ENCODE data around the gene PRCD.

Gene PRCD, protein sequence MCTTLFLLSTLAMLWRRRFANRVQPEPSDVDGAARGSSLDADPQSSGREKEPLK

DNA sequence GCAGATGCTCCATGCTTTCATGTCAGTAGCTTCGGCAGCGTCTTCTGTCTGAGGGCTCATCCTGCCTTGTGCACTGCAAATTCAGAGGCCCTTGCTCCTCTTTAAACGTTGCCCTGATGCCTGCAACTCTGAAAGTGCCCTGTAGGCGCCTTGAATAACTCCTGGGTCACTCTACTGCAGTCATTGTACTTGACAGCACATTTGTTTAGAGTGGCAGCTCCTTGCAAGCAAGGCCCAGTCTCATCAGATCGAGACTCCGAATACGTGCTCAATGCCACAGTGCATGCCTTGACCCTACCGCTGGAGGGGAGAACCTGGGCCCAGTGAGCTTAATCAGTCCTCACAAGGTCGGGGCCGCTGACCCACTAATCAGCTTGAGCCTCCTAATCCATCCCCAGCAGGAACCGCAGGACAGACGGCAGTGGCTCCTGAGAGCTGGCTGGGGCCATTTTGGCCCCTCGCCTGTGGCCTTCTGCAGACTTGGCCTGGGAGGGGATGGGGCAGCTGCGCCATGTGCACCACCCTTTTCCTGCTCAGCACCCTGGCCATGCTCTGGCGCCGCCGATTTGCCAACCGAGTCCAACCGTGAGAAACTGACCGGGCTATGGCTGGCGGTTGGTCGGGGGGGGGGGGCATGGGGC lies at the start of gene PRCD:
PRCD (plus strand) TSS at position 414 of the 641 bp plus-strand sequence; CDS start at position 512, 98 bp downstream.
- no peak for DNase-seq

DNA sequence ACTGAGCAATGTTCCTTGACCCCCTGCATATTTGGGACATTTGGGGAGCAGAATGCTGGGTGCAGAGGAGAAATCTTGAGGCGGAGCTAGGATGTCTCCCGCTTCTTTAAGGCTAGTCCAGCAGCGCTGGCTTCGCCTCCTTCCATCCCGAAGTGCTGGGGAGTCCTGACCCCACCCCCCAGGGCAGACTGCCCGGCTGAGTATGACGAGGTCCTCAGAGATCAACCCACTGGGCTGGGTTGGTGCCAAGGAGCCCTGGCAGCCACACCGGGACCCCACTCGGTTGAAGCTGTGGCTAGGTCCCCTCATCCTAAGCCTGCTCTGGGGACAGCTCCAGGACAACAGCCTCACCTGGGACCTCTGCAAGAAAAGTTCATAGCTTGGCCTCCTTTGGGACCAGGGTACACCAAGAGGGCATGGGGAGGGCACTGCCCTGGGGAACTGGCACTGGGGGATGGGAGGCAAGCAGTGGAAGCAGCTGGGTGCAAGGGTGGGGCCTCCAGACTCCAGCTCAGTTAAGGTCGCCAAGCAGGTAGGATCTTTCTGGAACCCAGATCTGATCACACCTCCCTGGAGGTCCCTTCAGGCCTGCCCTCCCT lies 49.6 kb upstream of the PRCD start:
- intact Hi-C loops (cut with DNase I), result no loop called here
- DNase-seq, result no peak

More for the DNA sequence above, at the start of gene PRCD:
- intact Hi-C loops (cut with DNase I), result no loop called here

GRCh38 chr17:76491271-76492122 lies 48.3 kb upstream of the PRCD start:
- no peak for DNase-seq
- intact Hi-C loops (cut with DNase I), result no loop called here

GRCh38 chr17:76492123-76492988 lies 47.5 kb upstream of the PRCD start:
- DNase-seq, result no peak
- intact Hi-C loops (cut with DNase I), result no loop called here

GRCh38 chr17:76492989-76493501 lies 46.8 kb upstream of the PRCD start:
- intact Hi-C loops (cut with DNase I), result no loop called here
- peak in 31 of 42 donors; percentile 20 to 78 (median 53) for DNase-seq

- no peak for DNase-seq
- intact Hi-C loops (cut with DNase I), result no loop called here
Measured at GRCh38 chr17:76493505-76494167, 46.2 kb upstream of the PRCD start.

GRCh38 chr17:76495663-76496400 lies 44.0 kb upstream of the PRCD start:
- intact Hi-C loops (cut with DNase I), result no loop called here
- DNase-seq, result peak in 2 of 42 donors; percentile 6 to 67

GRCh38 chr17:76496464-76496863 lies 43.4 kb upstream of the PRCD start:
- intact Hi-C loops (cut with DNase I), result no loop called here
- no peak for DNase-seq

GRCh38 chr17:76497699-76497978 lies 42.2 kb upstream of the PRCD start:
- intact Hi-C loops (cut with DNase I), result no loop called here

DNA sequence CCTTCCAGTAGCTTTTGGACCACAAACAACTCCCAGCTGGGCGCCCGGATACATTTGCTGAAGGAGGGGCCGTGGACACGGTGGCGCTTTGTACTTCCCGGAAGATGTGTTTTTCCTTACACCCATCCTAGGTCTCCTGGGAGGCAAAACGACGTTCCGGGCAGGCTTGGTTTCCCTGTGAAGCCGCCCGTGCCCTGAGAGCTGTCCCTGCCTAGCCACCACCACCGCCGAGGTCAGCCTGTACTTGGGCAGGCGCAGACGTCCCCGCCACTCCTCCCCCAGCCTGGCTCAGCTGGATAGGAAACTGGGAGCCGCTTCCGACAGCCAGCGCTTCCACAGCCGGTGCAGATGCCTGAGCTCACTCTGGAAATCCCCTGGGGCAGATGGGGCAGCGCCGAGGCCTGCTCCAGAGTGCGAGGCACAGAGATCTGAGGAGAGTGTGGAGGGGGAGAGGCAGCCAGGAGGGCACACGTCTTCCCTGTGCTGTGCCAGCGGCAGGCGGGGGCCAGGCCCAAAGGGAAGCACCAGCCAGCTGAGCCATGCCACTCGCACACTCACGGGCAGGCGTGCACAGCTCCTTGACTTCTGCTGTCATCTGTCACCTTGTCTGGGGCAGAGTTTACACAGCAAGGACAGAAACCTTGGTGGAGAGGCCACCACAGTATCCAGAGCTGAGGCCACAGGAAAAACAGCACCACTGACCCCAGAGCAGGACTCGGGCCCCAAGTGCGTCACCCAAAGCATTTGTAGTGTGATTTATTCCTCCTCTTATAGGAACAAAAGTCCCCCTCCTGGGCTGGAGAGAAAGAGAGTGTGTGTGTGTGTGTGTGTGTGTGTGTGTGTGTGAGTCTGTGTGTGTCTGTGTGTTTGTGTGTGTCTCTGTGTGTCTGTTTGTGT lies 41.6 kb upstream of the PRCD start:
- intact Hi-C loops (cut with DNase I), result no loop called here
- peak in 41 of 42 donors; percentile 38 to 82 (median 63) for DNase-seq

More at GRCh38 chr17:76497699-76497978, 42.2 kb upstream of the PRCD start:
- peak in 1 of 42 donors; percentile 14 for DNase-seq

- DNase-seq, result no peak
- intact Hi-C loops (cut with DNase I), result no loop called here
Measured at GRCh38 chr17:76498876-76499251, 41.0 kb upstream of the PRCD start.

- DNase-seq, result no peak
- intact Hi-C loops (cut with DNase I), result no loop called here
Measured at GRCh38 chr17:76499267-76499667, 40.6 kb upstream of the PRCD start.

GRCh38 chr17:76500074-76500746 lies 39.6 kb upstream of the PRCD start:
- DNase-seq, result no peak
- intact Hi-C loops (cut with DNase I), result loop anchor here (10.0 kb wide), 1 partner anchor 95 kb away; no protein-coding TSS in a partner anchor

- DNase-seq, result no peak
- intact Hi-C loops (cut with DNase I), result loop anchor here (10.0 kb wide), 1 partner anchor 96 kb away; no protein-coding TSS in a partner anchor
Measured at GRCh38 chr17:76500747-76501017, 39.2 kb upstream of the PRCD start.

DNA sequence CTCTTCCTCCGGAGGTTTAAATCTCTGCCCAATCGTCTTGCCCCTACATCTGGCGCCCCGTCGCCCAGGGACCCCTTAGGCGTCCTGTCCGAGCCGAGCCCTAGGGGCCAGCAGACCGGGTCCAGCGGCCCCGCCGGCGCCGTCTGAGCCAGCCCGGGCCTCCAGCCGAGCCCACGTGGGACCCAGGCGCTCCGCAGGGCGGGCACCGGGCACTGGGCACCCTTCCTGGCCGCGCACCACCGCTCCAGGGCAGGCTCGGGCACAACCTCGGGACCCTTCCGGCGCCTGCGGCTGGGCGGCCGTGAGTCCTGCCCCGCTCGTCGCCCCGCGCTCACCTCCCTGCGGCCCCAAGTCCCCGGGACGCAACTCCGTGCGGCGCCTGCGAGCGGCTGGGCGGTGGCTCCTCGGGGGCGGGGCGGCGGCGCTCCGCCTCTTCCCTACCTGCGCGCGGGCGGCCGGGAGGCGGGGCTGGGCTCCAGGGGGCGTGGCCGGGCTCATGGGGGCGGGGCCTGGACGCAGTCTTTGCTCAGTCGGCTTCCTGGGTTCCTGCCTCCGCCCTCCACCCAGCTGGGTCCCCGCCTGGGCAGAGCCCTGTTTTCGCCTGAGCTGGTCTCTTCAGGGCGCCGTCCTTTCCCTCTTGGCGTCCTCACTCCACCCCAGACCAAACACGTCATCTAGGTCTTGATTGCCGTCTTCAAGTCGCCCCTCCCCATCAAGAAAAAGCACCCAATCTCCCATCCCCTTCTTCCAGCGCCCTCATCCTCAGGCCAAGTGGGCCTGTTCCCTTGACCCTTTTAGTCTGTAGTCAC lies 38.6 kb upstream of the PRCD start, which contains the start of gene RHBDF2:
RHBDF2 (minus strand) TSS at position 406 of the 809 bp plus-strand sequence. CDS start 19,899 bp downstream, outside the sequence.
- peak; percentile 68 to 90 (median 84) for DNase-seq
- intact Hi-C loops (cut with DNase I), result loop anchor here (10.0 kb wide), 1 partner anchor 96 kb away; no protein-coding TSS in a partner anchor
